ENCODE measurements around the gene FBP1.
"Not testable (repeated sequence)": the region's sequence is repeated elsewhere in the genome, so short reads cannot be mapped to it uniquely, and the experiment has no call there.

The FBP1 gene

GRCh38 chr9:94613003-94613402, 26.3 kb downstream of the FBP1 start:
- no peak for DNase-seq (ENCODE audit: low read depth)

- DNase-seq (ENCODE audit: low read depth): no peak
Measured at GRCh38 chr9:94612071-94612470, 27.2 kb downstream of the FBP1 start.

DNA sequence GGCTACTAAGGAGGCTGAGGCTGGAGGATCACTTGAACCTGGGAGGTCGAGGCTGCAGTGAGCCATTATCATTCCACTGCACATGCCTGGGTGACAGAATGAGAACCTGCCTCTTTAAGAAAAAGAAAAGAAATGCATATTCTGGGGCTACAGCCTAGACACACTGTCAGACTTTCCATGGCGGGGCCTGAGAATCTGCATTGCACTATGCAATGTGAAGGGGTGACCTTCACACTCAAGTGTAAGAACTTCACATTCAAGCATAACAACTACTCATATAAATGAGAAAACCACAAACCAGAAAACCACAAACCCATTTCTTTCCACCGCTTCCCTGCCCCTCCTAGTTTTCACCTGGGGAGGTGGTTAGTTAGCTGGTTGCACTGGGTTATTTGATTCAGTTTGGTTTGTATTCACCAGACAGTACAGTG, 27.7 kb downstream of the FBP1 start:
- no peak for DNase-seq (ENCODE audit: low read depth)

GRCh38 chr9:94610181-94610606, 29.1 kb downstream of the FBP1 start:
- no peak for DNase-seq (ENCODE audit: low read depth)

GRCh38 chr9:94607423-94607691, 32.0 kb downstream of the FBP1 start:
- DNase-seq (ENCODE audit: low read depth): no peak

GRCh38 chr9:94606646-94607422, 32.5 kb downstream of the FBP1 start:
- no peak for DNase-seq (ENCODE audit: low read depth)

DNA sequence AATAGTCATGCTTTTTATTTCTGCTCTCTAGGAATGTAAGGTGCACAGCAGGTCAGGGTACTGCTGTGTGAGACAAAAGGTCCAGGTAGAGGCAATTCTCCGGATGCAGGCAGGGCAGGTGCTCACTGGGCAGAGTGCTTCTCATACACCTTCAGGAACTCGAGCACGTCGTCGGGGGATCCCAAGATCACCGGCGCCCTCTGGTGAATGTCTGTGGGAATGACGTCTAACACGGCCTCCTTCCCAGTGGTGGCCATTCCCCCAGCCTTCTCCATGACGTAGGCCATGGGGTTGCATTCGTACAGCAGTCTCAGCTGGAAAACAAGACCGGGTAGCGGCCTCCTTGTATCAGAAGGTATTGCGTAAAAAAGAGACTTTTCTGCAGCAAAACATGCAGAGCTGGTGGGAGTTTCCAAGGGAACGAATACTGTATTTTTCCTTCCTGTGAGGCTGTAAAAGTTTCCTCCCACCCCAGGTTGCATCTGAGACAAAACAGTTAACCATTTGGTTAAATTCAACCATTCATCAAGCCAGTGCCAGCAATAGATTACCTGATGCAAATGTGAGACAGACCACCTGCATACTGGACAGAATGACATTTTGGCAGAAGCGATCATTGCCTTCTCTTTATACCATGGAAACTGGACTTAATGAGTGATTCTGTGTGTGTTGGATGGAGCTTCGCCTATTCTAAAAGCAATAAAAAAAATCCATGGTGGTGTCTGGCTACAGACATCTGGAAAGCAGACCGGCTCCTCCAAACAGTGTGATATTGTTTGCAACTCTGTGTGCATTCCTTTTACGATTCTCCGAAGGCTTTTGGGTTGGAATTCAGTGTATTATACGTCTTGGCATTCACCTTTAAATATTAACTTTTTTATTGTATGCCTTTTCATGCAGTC, 35.8 kb downstream of the FBP1 start:
- peak; percentile 42 for DNase-seq (ENCODE audit: low read depth)

DNA sequence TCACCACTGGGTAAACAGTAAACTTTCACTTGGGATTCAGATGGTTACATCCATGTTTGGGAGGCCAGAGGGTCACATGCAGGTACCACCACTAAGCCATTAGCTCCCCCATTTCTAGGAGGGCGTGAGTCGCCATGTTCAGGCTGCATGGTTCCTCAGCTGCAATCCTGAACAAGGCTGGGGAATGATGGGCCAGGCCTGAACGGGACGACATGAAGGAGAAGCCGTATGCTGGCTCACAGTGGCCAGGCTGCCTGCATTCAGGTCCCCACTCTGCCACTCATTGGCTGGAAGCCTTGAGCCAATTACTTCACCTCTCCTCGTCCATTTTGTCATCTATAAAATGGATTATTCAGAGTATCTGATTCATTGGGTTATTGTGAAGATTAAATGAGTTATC, 36.7 kb downstream of the FBP1 start:
- no peak for DNase-seq (ENCODE audit: low read depth)

DNA sequence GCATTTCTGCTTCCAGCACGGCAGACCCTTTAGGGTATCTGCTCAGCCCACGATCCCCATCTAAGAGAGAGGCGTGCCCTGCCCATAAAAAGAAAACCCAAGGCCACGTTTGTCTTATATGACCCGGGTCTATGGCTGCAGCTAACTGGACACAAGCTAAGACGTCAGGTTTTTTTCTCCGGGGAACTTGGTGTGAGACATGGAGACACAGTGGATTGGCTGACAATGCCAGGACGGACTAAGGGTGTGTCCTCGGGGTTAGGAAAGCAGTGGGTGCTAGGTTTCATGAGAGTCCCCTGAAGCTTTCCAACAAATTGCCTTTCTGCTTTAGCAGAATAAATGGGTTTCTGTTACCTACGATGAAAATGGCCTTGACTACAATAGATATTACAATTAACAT, 38.6 kb downstream of the FBP1 start:
- no peak for DNase-seq (ENCODE audit: low read depth)

- no peak for DNase-seq (ENCODE audit: low read depth)
Measured at GRCh38 chr9:94600258-94600657, 39.1 kb downstream of the FBP1 start.

DNA sequence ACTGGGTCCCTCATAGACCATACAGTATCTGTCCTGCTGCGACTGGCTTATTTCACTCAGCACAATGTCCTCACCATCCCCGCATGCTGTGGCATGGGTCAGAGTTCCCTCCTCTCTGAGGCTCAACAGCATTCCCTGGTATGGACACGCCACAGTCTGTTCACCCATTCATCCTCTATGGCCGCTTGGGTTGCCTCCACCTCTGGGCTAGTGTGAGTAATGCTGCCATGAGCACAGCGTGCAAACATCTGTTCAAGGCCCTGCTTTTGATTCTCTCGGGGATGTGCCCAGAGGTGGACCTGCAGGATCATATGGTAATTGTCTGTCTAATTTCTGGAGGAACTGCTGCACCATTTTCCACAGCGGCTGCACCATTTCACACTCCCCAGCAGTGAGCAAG, 40.2 kb downstream of the FBP1 start:
- DNase-seq (ENCODE audit: low read depth): no peak

DNA sequence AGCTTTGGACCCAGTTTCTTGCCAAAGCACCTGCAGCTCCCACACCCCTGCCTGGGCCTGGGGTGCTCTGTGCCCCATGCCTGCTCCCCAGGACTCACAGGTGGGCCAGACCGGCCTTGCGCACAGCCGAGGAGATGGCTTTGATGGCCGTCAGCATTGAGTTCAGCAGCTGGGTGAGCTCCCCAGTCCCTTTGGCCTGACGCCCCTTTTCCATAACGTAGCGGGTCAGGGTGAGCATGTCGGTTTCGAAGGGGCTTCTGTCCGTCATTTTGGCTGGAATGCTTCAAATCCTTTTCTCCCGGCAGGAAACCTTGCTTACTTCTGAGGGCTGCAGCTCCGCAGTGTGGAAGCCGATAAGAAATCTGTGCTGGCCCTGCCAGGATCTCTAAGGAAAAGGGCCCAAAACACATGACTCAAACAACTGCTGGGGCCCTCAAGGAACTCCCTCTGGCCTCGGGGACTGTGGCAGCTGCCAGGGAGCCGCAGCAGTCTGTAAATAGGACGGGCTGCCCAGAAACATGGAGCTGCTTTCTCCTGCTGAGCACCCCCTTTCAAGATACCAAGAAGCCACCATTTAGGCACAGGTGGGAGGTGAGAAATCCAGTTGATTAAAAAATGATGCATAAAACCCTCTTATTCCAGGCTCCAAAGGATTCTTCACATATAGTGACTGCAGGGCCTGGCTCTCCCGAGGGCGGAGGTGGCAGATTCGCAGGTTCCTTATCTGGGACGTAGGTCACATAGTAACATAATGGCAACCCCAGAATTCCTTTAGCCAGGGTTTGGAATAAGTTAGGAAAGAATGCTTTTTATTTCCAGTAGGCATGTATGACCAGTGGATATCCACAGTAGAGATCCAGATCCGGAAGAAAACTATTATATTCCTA, 45.6 kb downstream of the FBP1 start, which contains the start of gene FBP2:
TSS of gene FBP2 (minus strand) at position 366 of the 887 bp plus-strand sequence. CDS start at position 268, 98 bp downstream.
- DNase-seq (ENCODE audit: low read depth): no peak

DNA sequence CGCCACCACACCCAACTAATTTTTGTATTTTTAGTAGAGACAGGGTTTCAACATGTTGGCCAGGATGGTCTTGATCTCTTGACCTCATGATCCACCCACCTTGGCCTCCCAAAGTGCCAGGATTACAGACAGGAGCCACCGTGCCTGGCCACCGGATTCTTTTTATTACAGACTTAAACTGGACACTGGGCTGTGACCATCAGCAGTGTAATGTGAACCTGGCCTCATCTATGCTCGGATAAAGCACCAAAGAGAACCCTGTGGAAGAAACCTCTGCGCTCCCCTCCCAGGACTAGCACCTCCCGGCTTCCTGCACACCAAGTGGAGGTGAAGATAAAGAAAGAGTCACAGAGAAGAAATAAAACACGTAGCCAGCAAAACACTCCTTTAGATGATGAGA, 46.6 kb downstream of the FBP1 start:
- DNase-seq (ENCODE audit: low read depth): not testable (repeated sequence)

GRCh38 chr9:94591876-94592275, 47.4 kb downstream of the FBP1 start:
- no peak for DNase-seq (ENCODE audit: low read depth)

GRCh38 chr9:94591046-94591545, 48.2 kb downstream of the FBP1 start:
- not testable (repeated sequence) for DNase-seq (ENCODE audit: low read depth)

- no peak for DNase-seq (ENCODE audit: low read depth)
Measured at GRCh38 chr9:94588681-94589080, 50.6 kb downstream of the FBP1 start.

- no peak for DNase-seq (ENCODE audit: low read depth)
Measured at GRCh38 chr9:94586814-94587213, 52.5 kb downstream of the FBP1 start.

DNA sequence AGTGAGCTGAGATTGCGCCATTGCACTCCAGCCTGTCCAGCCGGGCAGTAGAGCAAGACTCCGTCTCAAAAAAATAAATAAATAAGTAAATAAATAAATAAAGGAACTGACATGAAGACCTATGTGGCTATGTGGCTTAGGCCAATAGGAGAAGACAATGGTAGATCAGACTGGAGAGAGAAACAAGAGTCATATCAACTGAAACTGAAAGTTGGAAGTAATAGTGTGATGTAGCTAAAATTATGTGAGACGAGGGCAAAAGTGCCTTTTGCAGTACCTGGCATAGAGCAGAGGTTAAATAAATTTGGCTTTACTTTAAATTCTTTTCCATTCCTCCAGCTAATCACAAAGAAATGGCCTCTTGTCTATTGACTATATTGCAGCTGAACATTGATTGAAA, 53.0 kb downstream of the FBP1 start:
- no peak for DNase-seq (ENCODE audit: low read depth)

GRCh38 chr9:94584555-94584954, 54.8 kb downstream of the FBP1 start:
- no peak for DNase-seq (ENCODE audit: low read depth)

GRCh38 chr9:94581728-94582127, 57.6 kb downstream of the FBP1 start:
- no peak for DNase-seq (ENCODE audit: low read depth)

DNA sequence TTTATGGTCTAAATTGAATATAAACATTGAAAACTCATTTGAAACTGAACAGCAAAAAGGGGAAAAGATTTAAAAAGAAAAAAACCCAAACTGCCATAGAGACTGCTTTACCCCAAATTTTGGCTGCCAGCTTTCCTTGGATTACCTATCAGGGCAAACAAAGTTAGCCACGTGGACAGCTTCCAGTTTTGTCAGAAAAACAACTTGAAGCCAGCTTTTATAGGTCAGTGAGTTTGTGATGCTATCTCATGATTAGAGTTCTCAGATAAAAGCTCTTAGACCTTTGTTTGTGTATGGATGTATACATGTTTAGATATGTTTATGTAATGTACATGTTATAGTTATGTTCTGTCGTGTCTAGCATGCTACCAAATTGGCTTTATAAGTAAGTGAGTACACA, 61.7 kb downstream of the FBP1 start:
- DNase-seq (ENCODE audit: low read depth): no peak

GRCh38 chr9:94577036-94577435, 62.3 kb downstream of the FBP1 start:
- no peak for DNase-seq (ENCODE audit: low read depth)

All from stimulated activated CD8-positive, alpha-beta memory T cell treated with anti-CD3 and anti-CD28 coated beads, Interleukin-12 subunit alpha, Interleukin-12 subunit beta, amount 100 ng/mL, for 1 hour (primary cell).